HG03025 (cell line): ENCODE results near the gene SDC4.
A peak's percentile ranks its signal among the peaks of the same experiment; 100 is the strongest.
"Not testable (repeated sequence)": the region's sequence is repeated elsewhere in the genome, so short reads cannot be mapped to it uniquely, and the experiment has no call there.

Experiments
- ATAC-seq: cut with Tn5 transposase; IDR thresholded peaks from one replicate; pipeline ENCODE4 v1.9.1; 2021; ENCODE audit warnings: mild to moderate bottlenecking, moderate library complexity; ENCODE audit not compliant: unreplicated experiment, low FRiP score

Gene SDC4

DNA sequence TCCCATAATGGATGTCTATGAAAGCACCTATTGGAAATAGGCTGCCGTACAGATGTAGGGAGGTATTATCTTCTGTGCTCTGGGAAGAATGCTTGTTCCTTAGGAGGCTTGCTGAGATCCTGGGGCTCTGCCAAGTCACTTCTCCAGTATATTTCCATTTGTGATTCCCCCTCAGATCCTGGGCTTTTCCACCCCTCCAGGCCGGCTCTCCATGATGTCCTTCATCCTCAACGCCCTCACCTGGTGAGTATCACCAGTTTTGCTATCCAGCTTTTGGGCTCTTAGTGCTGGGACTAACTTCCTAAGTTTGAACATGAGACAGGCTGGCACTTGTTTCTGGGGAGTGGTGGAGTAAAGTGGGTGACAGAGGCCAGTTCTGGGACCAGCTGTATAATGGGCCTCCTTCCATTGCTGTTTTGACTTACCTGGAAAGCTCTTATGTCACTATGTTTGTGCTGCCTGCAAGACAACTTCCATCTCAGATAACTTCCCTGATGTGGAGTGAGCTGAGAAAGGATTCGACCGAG is 17.3 kb upstream of the SDC4 start:
- ATAC-seq = no peak

DNA sequence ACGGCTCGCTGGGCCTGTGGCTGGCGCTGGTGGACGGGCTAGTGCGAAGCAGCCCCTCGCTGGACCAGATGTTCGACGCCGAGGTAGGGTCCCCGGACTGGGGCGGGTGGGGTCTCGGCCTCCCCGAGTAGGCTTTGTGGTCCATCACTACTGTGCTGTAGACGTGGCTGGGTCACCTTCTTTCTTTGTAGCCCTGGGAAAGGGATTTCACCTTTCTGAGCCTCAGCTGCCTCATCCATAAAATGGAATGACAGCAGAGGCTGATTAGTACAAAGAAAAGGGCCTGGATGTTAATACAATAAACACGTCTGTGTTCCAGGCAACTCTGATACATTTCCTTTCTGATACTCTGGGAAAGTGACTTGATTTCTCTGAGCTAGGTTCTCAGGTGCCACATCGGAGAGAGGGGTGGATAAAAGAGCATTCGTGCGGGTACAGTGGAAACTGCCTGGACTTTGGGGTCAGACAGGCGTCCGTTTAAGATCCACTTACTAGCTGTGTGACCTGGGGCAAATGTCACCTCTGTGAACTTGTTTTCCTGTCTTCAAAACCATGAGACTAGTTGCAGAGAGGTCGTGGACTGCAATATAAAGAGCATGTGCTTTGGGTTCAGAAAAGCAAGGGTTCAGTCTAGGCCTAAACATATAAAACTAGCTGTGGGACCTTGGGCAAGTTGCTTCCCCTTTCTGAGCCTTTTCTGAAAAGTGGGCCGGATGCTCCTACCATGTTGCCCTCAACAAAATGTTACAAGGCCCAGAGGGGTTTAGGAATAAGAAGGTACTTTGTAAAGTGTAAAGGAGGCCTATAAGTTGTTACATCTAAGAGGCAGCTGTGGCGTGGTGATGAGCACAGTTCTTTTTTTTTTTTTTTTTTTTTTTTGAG is 15.6 kb upstream of the SDC4 start:
- no peak for ATAC-seq

DNA sequence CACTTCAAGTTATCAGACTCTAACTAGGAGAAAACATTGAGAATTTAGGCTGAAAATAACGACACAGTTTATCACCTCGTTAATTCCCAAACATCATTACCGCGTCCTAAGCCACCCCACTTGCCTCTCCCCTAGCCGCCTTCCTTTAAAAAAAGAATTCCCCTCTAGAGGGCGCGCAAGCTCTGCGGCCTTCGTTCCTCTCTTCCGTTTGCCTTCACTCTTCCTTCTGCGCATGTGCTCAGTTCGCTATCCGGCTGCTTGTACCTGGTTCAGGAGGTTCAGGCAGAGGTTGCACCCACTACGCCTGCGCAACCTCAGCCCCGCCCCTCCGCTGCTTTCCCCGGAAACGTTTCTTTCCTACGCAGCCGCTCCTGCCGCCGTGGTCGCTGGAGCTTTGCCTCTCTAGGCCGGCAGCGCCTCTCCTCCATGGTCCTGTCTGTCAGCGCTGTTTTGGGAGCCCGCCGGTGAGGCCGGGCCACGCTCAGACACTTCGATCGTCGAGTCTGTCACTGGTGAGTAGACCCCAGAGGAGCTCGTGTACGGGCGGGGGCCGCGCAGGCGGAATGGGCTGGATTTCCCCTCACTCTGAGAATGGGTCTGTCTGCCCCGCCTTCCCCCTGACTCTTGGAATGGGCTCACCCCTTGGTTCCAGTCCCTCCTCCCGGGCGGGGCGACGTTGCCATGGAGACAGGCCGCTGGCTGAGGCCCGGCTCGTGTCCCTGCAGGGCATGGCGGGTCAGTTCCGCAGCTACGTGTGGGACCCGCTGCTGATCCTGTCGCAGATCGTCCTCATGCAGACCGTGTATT is 14.8 kb upstream of the SDC4 start, which contains the start of gene SYS1:
SYS1 (plus strand) TSS at position 353 of the 807 bp plus-strand sequence; CDS start at position 729, 376 bp downstream.
- peak; percentile 77 for ATAC-seq

DNA sequence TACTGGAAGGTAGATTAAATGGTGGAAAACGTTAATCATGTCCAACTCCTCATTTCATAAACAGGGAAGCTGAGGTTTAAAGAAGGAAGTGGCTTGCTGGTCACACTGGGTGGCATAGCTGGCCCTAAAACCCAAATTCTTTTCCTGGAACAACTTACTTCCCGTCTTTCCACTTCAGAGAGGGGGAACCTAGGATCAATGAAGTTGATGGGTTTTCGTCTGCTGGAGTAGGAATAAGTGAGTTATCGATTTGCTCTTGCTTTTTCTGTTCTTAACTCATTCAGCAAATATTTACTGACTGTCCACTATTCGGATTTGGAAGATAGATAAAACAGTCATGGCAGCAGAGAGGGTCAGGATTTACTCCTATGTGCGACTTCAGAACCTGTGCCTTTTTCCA is 13.6 kb upstream of the SDC4 start:
- no peak for ATAC-seq

DNA sequence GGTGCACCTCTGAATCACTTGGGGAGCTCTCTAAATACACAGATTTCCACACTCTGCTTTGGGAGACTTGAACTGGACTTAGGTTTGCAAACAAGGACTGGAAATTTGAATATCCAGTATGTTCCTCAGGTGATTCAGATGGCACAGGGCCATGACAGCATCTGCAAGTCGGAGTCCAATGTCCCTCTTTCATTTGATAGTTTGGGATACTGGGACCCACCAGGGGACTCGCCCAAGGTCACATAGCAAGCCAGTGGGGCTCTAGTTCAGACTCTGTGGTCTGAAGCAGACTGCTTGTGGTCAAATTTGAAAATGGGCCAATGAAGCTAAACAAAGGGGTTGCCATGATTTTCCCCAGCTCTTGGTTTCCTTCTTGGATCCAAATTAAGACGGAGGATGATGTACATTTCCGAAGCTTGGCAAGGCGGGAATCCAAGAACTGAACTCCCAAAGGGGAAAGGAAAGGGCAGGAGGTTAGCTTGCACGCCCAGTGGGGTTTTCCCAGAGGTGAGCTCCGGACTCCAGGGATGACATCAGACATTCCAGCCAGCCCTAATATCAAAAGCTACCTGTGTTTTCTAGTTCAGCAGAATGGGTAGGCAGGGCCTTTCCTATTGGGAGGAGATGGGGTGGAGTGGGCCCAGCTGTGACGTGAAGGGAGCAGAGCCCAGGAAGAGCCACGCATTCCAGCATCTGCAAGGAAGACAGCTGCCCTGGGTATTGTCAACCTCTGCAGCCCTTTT is 11.4 kb upstream of the SDC4 start:
- no peak for ATAC-seq

DNA sequence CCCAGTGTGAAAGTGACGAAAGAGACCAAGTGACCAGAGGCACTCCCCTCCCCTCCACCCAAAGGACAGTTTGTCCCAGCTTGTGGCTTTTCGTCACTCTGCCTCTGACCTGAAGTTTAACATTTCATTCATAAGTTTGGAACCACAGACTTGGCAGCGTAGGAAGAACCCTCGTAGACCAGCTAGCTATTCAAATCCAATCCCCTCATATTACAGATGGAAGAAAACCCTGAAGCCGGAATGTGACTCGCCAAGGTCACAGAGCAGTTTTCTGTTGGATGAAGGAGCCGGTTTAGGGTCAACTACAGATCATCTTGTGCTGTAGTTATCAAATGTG is 10.8 kb upstream of the SDC4 start:
- no peak for ATAC-seq

DNA sequence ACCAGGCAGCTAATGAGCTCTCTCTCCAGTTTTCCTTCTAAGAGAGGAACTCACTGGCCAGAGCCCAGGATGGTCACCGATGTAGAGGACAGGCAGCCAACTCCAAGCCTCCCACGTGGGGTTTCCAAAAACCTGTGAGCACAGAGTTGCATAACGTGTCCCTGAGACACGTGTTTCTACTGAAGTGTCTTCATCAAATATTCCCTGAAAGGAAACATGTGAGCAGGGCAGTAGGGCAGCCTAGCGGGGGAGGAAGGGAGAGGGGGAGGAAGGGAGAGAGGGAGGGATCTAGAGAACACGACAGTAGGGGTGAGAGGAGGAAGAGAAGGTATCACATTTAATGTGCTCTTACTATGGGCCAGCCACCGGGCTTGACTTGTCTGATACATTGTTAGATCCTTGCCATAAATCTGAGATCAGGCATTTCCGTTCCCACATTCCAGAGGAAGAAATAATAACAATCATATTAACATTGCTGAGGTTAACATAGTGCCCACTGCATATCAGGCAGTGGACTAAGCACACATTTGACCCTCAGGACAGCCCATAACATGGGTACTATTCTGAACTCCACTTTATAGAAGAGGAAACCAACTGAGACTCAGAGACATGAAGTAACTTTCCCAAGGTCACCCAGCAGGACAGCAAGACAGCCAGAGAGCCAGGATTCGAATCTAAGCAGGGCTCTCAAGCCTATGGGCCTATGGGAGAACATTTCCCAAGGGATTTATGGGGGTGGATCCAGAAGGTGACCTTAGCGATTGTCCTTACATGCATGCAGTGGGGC is 10.3 kb upstream of the SDC4 start:
- no peak for ATAC-seq

DNA sequence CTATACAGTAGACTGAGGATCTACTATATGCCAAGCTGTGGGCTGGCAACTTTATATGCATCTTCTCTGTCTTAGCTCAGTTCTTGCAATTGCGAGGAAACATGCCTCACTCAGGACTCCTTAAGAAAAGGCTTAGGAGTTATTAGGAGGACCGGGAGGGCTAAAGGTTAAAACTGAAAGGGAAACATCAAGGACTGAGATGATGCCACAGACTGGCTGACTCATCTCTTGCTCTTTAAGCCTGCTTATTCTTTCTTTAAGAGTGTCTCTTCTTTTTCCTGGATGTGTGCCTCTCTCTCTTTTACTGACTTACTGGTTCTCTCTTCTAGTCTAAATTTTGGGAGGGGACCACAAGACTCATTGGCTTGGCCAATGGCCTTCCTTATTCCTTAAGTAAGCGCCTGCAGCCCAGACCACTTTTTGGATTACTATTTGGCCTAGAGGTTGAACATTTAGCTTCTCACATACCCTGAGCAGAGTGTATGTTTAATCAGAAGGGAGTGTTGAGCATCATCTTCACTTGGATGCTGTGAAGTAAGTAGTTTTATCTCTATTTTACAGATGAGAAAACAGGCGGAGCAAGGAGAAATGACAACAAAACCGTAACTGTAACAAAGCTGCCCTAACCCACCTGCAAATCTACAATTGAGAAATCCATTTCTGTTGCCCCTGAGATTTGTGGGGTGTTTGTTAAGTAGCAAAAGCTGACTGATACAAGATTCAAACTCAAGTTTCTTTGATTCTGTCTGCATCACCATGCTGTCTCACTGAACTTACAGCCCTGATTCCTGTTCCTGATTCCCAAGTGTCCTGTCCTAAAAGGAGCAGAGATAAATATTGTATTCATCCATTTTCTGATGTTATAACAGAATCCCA is 7.2 kb upstream of the SDC4 start:
- no peak for ATAC-seq

DNA sequence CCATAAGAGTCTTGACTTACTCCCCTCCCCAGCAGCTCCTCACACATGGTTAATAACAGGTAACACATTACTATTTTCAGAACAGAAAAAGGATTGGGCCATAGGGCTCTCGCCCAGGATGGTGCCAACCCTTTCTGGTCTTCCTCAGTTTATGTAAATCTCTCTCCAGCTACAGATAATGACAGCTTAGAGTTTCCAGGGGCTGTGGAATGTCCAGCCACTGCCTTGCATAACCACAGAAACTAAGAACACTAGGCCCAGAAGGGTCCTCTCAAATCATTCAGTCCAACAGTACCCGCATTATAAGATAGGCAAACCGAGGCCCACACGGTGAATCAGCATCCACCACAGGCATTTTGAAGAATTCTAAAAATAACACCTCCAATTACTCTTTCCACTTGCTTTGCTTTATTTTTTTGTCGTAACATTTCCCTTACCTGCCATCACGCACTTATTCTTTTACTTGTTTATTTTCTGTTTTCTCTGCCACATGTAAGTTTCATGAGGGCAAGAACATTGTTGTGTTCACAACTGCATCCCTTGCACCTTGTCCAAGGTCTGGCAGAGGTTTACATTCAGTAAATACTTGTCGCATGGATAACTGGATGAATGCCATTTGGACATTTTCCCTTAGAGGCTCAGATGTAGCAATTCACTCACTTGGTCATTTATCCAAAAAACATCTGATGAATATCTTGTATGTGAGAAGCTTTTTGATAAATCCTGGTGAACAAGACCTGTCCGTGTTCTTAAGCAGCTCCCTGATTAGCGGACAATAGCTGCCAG is 6.4 kb upstream of the SDC4 start:
- no peak for ATAC-seq

DNA sequence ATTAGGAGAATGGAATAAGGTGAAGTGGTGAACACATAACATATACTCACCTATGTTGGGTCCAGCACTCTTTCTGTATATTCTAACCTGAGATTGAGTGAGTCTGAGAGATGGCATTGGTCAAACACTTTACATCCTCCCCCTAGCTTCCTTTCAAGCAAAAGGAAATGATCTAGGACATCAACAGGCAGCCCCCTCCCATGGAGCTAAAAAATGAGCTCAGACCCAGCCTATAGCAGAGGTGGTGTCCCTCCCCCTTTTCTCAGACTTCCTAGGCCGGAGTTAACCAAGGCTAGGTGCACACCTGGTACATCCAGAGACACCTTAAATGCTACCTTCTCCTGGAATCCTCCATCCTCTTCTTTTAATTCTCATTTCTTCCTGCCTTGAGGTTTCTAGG is 5.5 kb upstream of the SDC4 start:
- ATAC-seq = no peak

DNA sequence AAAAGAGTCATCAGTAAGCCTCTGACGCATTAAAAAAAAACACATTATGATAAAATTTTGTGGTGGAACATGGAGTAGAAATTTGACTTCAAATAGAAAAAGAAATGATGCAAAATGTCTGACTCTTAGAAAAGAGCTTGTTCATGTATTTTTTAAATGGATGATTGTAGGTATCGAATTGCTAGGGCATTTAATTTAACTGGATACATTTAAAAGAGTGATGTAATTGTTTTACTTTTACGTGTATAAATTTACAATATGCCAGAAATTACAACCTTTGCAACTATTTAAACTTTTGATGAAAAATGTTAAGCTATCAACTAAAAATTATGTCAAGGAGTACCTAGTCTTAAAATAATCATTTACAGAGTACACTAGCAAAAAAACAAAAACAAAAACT is 4.5 kb upstream of the SDC4 start:
- no peak for ATAC-seq

DNA sequence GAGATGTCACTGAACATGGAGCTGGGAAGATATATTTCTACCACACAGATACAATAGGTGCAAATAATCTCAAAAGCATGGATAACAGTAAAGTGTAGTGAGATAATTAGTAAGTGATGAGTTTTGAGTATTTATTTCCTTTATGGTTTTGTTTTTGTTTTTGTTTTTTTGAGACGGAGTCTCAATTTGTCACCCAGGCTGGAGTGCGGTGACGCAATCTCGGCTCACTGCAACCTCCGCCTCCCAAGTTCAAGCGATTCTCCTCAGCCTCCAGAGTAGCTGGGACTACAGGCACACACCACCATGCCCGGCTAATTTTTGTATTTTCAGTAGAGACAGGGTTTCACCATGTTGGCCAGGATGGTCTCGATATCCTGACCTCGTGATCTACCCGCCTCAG is 2.6 kb upstream of the SDC4 start:
- not testable (repeated sequence) for ATAC-seq

DNA sequence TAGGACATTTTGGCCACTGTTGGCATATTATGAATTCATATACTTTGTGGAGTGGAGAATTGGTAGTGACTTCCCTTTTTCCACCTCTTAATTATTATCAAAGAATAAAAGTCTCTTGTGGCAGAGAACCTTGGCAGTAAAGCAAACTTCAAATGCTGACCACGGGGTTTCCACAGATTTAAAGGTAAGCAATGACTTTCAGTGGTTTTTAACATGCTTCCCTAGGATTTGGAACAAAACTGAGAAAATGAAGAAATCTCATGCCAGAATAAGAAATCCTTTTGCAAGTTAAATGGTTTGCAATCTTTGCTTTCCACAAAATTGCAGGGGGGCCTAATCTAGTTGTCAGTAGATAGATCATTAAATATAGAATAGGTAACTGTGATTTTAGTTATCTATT is 2.0 kb upstream of the SDC4 start:
- no peak for ATAC-seq

DNA sequence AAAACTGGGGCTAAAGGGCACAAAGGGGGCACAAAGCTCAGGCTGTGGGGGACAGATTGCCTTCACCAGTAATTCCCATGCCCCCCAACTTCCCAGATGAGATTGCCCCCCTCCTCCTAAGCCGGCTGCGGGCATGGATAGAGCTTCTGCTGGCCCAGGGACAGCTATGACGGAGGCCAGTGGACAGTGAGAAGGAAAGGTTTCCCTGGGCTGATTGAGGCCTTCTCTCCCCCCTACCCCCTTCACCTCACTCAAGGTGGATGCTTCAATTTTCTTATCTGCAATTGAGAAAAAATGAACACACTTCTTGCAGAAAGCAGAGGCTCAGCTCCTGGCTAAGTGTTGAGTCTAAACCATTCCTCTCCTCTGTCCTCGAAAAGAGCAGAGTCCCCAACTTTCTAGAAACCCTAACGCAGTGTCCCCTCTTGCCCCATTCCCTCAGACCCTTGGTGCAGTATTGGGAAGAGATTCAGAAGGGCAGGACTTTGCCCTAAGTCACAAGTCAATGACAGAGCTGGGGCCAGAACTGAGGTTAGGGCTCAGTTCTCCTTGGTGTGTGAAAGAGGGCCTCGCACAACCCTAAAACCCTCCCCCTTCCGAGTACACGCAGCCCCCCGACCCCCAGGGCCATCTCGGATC is 808 bp downstream of the SDC4 start:
- no peak for ATAC-seq

DNA sequence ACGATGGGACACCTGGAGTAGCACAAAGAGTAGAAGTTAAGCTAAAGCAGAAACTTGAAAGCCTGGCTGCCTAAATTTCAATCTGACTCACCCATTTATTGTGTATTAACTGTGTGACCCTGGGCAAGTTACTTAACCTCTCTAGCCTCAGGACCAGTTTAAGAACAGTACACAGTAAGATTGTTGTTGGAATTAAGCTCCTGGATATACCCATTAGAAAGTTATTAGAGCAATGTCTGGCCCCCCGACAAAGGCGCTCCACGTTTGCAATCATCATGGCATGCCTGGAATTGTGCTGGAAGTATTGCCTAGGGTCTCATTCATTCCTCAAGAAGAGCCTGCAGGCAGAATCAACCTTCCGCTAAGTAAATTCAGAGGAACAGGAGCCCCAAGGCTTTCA is 1.4 kb downstream of the SDC4 start:
- ATAC-seq = no peak

DNA sequence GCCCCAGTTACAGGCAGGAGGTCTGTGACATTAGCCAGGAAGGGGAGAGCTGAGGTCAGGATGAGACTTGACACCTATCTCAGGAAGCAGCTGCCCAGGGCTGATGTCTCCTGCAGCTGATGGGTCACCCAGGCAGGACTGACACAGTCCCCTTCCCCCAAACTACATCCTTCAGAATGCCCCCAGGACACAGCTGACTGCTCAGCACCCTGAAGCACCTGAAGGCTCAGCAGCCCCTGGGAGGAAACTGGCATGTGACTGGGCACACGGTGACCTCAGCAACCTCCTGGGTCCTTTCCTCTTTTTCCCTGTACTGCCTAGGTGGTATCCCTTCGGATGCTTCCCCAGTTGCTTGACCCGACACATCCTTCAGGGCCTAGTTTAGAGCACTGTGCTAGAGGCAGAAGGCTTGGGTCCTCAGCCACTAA is 1.9 kb downstream of the SDC4 start:
- ATAC-seq = no peak

DNA sequence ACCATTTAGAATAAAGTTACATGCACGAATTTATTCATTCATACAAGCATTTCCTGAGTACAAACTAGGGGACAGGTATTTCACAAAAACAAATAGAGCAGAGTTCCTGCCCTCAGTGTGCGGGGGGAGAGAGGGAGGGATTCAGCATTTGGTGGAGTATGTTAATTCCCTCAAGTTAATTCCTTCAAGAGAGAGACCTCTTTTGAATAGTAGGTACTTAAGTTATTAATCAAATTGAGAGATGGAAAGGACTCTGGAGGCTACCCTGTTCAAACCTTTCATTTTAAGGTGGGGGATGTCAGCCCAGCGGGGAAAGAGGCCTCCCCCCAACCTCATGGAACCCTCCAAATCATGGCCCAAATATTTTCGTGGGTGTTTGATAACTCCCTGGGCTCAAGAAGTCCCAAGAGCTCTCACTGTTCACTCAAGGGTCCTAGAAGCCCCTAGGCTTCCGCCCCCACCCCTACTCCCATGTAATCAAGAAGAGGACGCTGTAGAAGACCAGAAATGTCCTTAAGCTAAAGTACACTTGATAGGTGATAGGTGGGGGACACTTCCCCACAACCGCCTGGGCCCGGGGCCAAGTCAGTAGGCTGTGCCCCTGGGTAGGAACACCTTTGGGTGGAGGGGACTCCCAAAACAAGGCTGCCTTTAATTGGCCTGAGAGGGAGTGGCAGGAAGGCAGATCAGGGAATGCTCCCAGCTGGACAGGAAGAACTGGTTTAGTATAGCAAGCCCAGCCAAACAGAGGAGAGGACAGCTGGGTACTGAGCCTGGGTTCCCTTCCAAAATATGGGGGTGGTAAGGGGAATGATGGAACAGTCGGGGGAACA is 2.9 kb downstream of the SDC4 start:
- ATAC-seq = no peak
